Natural killer cell (primary cell): ENCODE results near the gene HMG20B. TPM values are rescaled to one million over a fixed set of nuclear protein-coding genes. Genes with fewer than 3 reads are reported as not detected.

Experiments
- ATAC-seq, 3 donors: fragments of 150-1000 bp in 2 of 3; fragments of 200-7000 bp in 1 of 3; cut with Tn5 transposase; 1 replicate in 1 of 3; 2 replicates in 2 of 3; pipeline ENCODE4 v1.10.0; 2021; ENCODE audit warnings: mild to moderate bottlenecking in 2 of 3, moderate library complexity in 2 of 3
- DNase-seq, 2 donors: peaks; one replicate each; pipeline versions ENCODE4 v3.0.0 to v3.0.0-alpha.2; 2013 to 2021; ENCODE audit warnings: mixed read lengths in 1 of 2
- H3K27ac ChIP-seq: one replicate; pipeline ENCODE4 v1.5.1; 2013; ENCODE audit warnings: mild to moderate bottlenecking, low read length
- H3K27me3 ChIP-seq: one replicate; pipeline ENCODE4 v1.6.1; 2013; ENCODE audit warnings: low read length; ENCODE audit not compliant: control insufficient read depth, insufficient read depth
- H3K36me3 ChIP-seq: one replicate; pipeline ENCODE4 v1.6.1; 2013; ENCODE audit warnings: low read length; ENCODE audit not compliant: control insufficient read depth, insufficient read depth
- H3K4me1 ChIP-seq: one replicate; pipeline ENCODE4 v1.6.1; 2013; ENCODE audit warnings: low read length; ENCODE audit not compliant: control insufficient read depth, insufficient read depth
- H3K4me3 ChIP-seq: one replicate; pipeline ENCODE4 v1.5.1; 2013; ENCODE audit warnings: low read length
- H3K9me3 ChIP-seq: one replicate; pipeline ENCODE4 v1.6.1; 2013; ENCODE audit warnings: low read length; ENCODE audit not compliant: control insufficient read depth, insufficient read depth
- H3K27ac Mint-ChIP-seq, 2 donors: one replicate each; pipeline ENCODE4 v1.8.0; 2022; ENCODE audit warnings: mild to moderate bottlenecking in 2 of 2, mixed read lengths in 2 of 2, moderate library complexity in 1 of 2
- H3K27me3 Mint-ChIP-seq, 2 donors: one replicate each; pipeline ENCODE4 v1.8.0; 2022; ENCODE audit warnings: low read depth in 2 of 2, mixed read lengths in 2 of 2
- H3K36me3 Mint-ChIP-seq: one replicate; pipeline ENCODE4 v1.8.0; 2022; ENCODE audit warnings: mixed read lengths
- H3K4me1 Mint-ChIP-seq, 2 donors: one replicate each; pipeline ENCODE4 v1.8.0; 2022; ENCODE audit warnings: mixed read lengths in 2 of 2
- H3K4me3 Mint-ChIP-seq: one replicate; pipeline ENCODE4 v1.8.0; 2022; ENCODE audit warnings: mild to moderate bottlenecking, moderate library complexity, mixed read lengths
- H3K9me3 Mint-ChIP-seq, 2 donors: one replicate each; pipeline ENCODE4 v1.8.0; 2022; ENCODE audit warnings: mixed read lengths in 2 of 2
- WGBS: methylation state at CpG from one replicate; pipeline ENCODE4 v1.1.7; 2013; ENCODE audit warnings: missing lambda C conversion rate; ENCODE audit not compliant: insufficient coverage; 5-methylcytosine and 5-hydroxymethylcytosine counted together
- intact Hi-C: fragments of 100-400 bp; cut with micrococcal nuclease; formaldehyde crosslinking; loops from one replicate; pipeline ENCODE4 v1.14.2; 2022
- total RNA-seq, 4 donors: library from RNA; stranded (reverse); fragments of 120-200 nt in 1 of 4; gene quantifications; one replicate each; pipeline versions ENCODE4 v1.2.3 to v1.2.4, GENCODE V29; 2013 to 2022
- TF ChIP-seq, protein P1 (sequence below): fragments of 200-600 bp; IDR thresholded peaks from one replicate; pipeline ENCODE4 v1.8.0; 2022; ENCODE audit warnings: antibody characterized with exemption

HMG20B gene
- total RNA-seq, 3 donors from 2014 or later (not counting 1 experiment from before 2014, with no cell fraction given), result 45.8 to 57.5 (median 52.1) TPM

DNA sequence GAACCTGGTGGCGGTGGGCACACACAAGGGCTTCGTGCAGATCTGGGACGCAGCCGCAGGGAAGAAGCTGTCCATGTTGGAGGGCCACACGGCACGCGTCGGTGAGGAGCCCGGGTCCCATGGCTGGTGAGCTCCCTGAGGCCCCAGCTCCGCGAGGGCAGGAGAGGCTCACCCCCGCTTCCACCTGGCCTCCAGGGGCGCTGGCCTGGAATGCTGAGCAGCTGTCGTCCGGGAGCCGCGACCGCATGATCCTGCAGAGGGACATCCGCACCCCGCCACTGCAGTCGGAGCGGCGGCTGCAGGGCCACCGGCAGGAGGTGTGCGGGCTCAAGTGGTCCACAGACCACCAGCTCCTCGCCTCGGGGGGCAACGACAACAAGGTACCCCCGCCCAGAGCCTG is 41.0 kb upstream of the HMG20B start:
- Histone ChIP-seq H3K4me1 (no peaks in the 10 kb centered on the region), H3K4me3 (no peak overlapping the region), H3K36me3 (peaks cover 62% of the 10 kb centered on the region), H3K27ac (no peak overlapping the region), H3K27me3 (no peaks in the 10 kb centered on the region), H3K9me3 (no peaks in the 10 kb centered on the region)
- intact Hi-C loops, result no loop called here
- TF ChIP-seq, protein P1, sequence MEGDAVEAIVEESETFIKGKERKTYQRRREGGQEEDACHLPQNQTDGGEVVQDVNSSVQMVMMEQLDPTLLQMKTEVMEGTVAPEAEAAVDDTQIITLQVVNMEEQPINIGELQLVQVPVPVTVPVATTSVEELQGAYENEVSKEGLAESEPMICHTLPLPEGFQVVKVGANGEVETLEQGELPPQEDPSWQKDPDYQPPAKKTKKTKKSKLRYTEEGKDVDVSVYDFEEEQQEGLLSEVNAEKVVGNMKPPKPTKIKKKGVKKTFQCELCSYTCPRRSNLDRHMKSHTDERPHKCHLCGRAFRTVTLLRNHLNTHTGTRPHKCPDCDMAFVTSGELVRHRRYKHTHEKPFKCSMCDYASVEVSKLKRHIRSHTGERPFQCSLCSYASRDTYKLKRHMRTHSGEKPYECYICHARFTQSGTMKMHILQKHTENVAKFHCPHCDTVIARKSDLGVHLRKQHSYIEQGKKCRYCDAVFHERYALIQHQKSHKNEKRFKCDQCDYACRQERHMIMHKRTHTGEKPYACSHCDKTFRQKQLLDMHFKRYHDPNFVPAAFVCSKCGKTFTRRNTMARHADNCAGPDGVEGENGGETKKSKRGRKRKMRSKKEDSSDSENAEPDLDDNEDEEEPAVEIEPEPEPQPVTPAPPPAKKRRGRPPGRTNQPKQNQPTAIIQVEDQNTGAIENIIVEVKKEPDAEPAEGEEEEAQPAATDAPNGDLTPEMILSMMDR, result no peak
- Mint-ChIP-seq H3K27ac (no peak overlapping the region), H3K4me1 (peaks cover 0 to 7% of the 10 kb centered on the region in 2 donors), H3K27me3 (no peaks in the 10 kb centered on the region), H3K4me3 (no peak overlapping the region), H3K36me3 (no peaks in the 10 kb centered on the region), H3K9me3 (no peaks in the 10 kb centered on the region)
- 97% methylated on average over 29 of the region's 29 CpGs for WGBS
- DNase-seq (no peak), ATAC-seq (no peak)

DNA sequence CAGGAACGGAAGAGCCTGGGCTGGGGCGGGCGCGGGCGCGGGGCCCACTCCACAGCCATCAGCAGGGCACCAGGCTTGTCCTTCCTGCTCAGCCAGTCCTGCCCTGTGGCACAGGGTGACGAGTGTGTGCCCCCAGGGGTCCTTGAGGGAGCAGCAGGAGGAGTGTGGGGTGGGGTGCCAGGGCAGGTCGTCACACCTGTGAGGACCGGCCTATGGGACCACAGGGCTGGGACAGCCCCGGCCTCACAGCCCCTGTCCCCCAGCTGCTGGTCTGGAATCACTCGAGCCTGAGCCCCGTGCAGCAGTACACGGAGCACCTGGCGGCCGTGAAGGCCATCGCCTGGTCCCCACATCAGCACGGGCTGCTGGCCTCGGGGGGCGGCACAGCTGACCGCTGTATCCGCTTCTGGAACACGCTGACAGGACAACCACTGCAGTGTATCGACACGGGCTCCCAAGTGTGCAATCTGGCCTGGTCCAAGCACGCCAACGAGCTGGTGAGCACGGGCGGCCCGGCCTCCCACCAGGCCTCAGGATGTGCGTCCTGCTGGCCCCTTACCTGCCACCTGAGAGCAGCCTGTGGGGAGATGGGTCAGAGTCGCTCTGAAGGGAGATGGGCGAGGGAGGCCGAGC is 40.5 kb upstream of the HMG20B start:
- no peak overlapping the region for H3K4me3 Mint-ChIP-seq
- H3K27me3 Mint-ChIP-seq, result no peaks in the 10 kb centered on the region
- peaks cover 56% of the 10 kb centered on the region for H3K36me3 ChIP-seq

DNA sequence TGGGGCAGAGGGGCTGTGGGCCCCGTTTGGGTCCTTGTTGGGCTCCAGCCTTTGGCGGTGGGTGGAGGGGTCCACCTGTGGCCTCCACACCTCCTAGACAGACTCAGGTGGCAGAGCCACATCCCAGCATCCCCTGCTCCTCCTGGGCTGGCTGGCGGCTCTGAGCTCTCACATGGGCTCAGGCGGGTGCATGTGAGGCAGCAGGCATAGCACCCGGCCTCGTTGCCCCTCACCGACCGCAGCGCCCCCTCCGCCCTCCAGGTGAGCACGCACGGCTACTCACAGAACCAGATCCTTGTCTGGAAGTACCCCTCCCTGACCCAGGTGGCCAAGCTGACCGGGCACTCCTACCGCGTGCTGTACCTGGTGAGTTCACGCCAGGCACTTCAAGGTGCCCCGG is 39.7 kb upstream of the HMG20B start:
- WGBS, result 94% methylated on average over 17 of the region's 17 CpGs

More for the DNA sequence above, 40.5 kb upstream of the HMG20B start:
- Mint-ChIP-seq H3K9me3 (no peaks in the 10 kb centered on the region), H3K36me3 (no peaks in the 10 kb centered on the region), H3K27ac (no peak overlapping the region), H3K4me1 (peaks cover 0 to 9% of the 10 kb centered on the region in 2 donors)
- 97% methylated on average over 33 of the region's 33 CpGs for WGBS
- DNase-seq, result no peak
- H3K4me1 ChIP-seq, result no peaks in the 10 kb centered on the region
- ATAC-seq, result no peak
- no peak overlapping the region for H3K4me3 ChIP-seq
- H3K27me3 ChIP-seq, result no peaks in the 10 kb centered on the region
- TF ChIP-seq, protein P1, result no peak
- no peak overlapping the region for H3K27ac ChIP-seq
- intact Hi-C loops, result no loop called here
- H3K9me3 ChIP-seq, result no peaks in the 10 kb centered on the region

More for the DNA sequence above, 39.7 kb upstream of the HMG20B start:
- Mint-ChIP-seq H3K9me3 (no peaks in the 10 kb centered on the region), H3K27me3 (no peaks in the 10 kb centered on the region), H3K4me1 (peaks cover 0 to 16% of the 10 kb centered on the region in 2 donors), H3K27ac (no peak overlapping the region), H3K36me3 (no peaks in the 10 kb centered on the region), H3K4me3 (no peak overlapping the region)
- Histone ChIP-seq H3K27ac (no peak overlapping the region), H3K36me3 (peaks cover 49% of the 10 kb centered on the region), H3K4me3 (no peak overlapping the region), H3K9me3 (no peaks in the 10 kb centered on the region), H3K27me3 (no peaks in the 10 kb centered on the region), H3K4me1 (no peaks in the 10 kb centered on the region)
- TF ChIP-seq, protein P1, result no peak
- ATAC-seq, result no peak
- intact Hi-C loops, result no loop called here
- DNase-seq, result no peak
